HepG2 (cell line): ENCODE data around the gene TSEN54. TPM values are rescaled to one million over a fixed set of nuclear protein-coding genes. Genes with fewer than 3 reads are reported as not detected.

Source experiments
- ATF7 ChIP-seq, 2 experiments: fragments of 450-650 bp in 1 of 2; sonication (generic) in 1 of 2; formaldehyde crosslinking in 1 of 2; IDR thresholded peaks; 2 replicates each; pipeline versions ENCODE4 v1.4.0 to v1.6.1; 2016 to 2020; ENCODE audit warnings: antibody characterized with exemption in 1 of 2, mild to moderate bottlenecking in 1 of 2, missing genetic modification reagents in 1 of 2
- EEA1 ChIP-seq: sonication (generic); formaldehyde crosslinking; IDR thresholded peaks from 2 replicates; pipeline ENCODE4 v1.5.1; 2020; ENCODE audit warnings: mild to moderate bottlenecking, missing genetic modification reagents, borderline replicate concordance
- ELF4 ChIP-seq: sonication (generic); formaldehyde crosslinking; IDR thresholded peaks from 2 replicates; pipeline ENCODE4 v1.5.0; 2020; ENCODE audit warnings: missing genetic modification reagents, mild to moderate bottlenecking, moderate library complexity, borderline replicate concordance
- FOXM1 ChIP-seq: sonication (generic); formaldehyde crosslinking; IDR thresholded peaks from 2 replicates; pipeline ENCODE4 v1.5.0; 2020; ENCODE audit warnings: missing genetic modification reagents
- SP4 ChIP-seq: sonication (generic); formaldehyde crosslinking; IDR thresholded peaks from 2 replicates; pipeline ENCODE4 v1.8.1; 2023; ENCODE audit warnings: mild to moderate bottlenecking, missing genetic modification reagents
- TP53 ChIP-seq: sonication (generic); formaldehyde crosslinking; conservative IDR thresholded peaks from 2 replicates; pipeline ENCODE4 v1.4.0; 2020; ENCODE audit warnings: missing genetic modification reagents
- ZBTB20 ChIP-seq: sonication (generic); formaldehyde crosslinking; IDR thresholded peaks from 2 replicates; pipeline ENCODE4 v1.8.1; 2023; ENCODE audit warnings: missing genetic modification reagents, low read depth, mild to moderate bottlenecking, borderline replicate concordance
- ZFY ChIP-seq: sonication (generic); formaldehyde crosslinking; IDR thresholded peaks from 2 replicates; pipeline ENCODE4 v1.4.0; 2020; ENCODE audit warnings: missing genetic modification reagents
- ZNF12 ChIP-seq: sonication (generic); formaldehyde crosslinking; IDR thresholded peaks from 2 replicates; pipeline ENCODE4 v1.5.0; 2020; ENCODE audit warnings: missing genetic modification reagents
- polyA plus RNA-seq, 8 experiments: library from polyadenylated mRNA; depleted of rRNA in 3 of 8; stranded (reverse) in 7 of 8; unstranded in 1 of 8; fragments of >200 nt; fragmentation: Illumina TruSeq in 4 of 8; extraction: Trizol in 4 of 8; gene quantifications; 2 replicates each; pipeline versions ENCODE4 v1.2.1 to v1.2.3, GENCODE V29; 2011 to 2016; ENCODE audit warnings: low read depth in 4 of 8, missing spikeins in 1 of 8, mixed read lengths in 1 of 8; ENCODE audit not compliant: insufficient read depth in 1 of 8
- total RNA-seq, 5 experiments: library from RNA; depleted of rRNA; stranded (reverse); fragments of >200 nt; fragmentation: Illumina TruSeq; extraction: Trizol; gene quantifications; 2 replicates each; pipeline ENCODE4 v1.2.3, GENCODE V29; 2016; ENCODE audit warnings: low read depth in 1 of 5
- TF ChIP-seq, protein P1 (sequence below): sonication (generic); formaldehyde crosslinking; IDR thresholded peaks from 2 replicates; pipeline ENCODE4 v1.8.0; 2022; ENCODE audit warnings: mild to moderate bottlenecking, missing genetic modification reagents
- TF ChIP-seq, protein P2 (sequence below), 2 experiments: sonication (generic) in 1 of 2; formaldehyde crosslinking in 1 of 2; IDR thresholded peaks; 2 replicates each; pipeline versions ENCODE4 v1.4.0 to v1.6.1; 2016 to 2020; ENCODE audit warnings: borderline replicate concordance in 1 of 2, low read depth in 1 of 2, mild to moderate bottlenecking in 1 of 2, missing genetic modification reagents in 1 of 2
- TF ChIP-seq, protein P3 (sequence below): sonication (generic); formaldehyde crosslinking; IDR thresholded peaks from 2 replicates; pipeline ENCODE4 v1.4.0; 2020; ENCODE audit warnings: mild to moderate bottlenecking, missing genetic modification reagents
- TF ChIP-seq, protein P4 (sequence below): sonication (generic); formaldehyde crosslinking; IDR thresholded peaks from 2 replicates; pipeline ENCODE4 v1.4.0; 2020; ENCODE audit warnings: missing genetic modification reagents

TSEN54 gene
- total and polyA plus RNA-seq, 2 of the 13 experiments (the other 11 are each of a cell fraction or from before 2014, with no cell fraction given): 62.9 to 63.3 TPM

DNA sequence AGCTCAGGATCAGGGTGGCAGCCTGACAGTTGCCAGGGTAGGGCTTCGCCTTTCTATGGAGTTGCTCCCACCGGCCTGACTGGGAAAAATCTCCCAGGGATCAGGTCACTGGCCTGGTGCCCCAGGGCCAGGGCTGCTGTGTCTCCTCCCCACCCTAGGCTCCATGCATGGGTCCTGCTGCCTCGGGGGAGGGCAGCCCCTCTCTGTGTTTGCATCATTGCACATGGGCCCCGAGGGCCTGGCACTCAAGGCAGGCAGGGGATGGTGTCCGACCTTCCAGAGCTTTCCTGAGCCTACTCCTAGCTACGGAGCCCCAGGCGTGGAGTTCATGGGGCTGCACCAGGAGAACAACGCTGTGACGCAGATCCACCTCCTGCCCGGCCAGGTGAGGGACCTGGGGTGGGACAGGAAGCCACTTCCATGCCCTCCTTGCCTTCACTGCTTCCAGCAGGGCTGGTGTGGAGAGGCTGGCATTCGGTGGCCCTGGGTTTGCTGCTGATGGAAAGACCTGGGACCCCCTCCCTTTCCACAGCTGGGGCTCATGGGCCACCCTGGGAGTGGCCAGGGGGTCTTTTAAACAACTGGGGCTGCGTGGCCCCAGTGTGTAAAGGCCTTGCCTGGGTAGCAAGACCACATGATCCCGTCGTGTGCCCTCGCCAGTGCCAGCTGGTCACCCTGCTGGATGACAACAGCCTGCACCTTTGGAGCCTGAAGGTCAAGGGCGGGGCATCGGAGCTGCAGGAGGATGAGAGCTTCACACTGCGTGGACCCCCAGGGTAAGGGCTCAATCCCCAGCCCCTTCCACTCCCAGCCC lies 41.7 kb downstream of the TSEN54 start (continued):
- TF ChIP-seq, protein P1, sequence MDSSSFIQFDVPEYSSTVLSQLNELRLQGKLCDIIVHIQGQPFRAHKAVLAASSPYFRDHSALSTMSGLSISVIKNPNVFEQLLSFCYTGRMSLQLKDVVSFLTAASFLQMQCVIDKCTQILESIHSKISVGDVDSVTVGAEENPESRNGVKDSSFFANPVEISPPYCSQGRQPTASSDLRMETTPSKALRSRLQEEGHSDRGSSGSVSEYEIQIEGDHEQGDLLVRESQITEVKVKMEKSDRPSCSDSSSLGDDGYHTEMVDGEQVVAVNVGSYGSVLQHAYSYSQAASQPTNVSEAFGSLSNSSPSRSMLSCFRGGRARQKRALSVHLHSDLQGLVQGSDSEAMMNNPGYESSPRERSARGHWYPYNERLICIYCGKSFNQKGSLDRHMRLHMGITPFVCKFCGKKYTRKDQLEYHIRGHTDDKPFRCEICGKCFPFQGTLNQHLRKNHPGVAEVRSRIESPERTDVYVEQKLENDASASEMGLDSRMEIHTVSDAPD (CRISPR knock-in tag): peak; percentile 28; the same call in 1 of the 2 replicates
- TF ChIP-seq ATF7 (IDR thresholded peaks at IDR 0.05) (no peak), ATF7 (CRISPR knock-in tag; IDR thresholded peaks at IDR 0.05) (0 out of 2 replicates have a peak, but pooled peaks have one; percentile 21), ELF4 (no peak), SP4 (CRISPR knock-in tag) (peak; percentile 10; the same call in 1 of the 2 replicates), TP53 (CRISPR knock-in tag) (0 out of 2 replicates have a peak, but pooled peaks have one; percentile 9), ZNF12 (0 out of 2 replicates have a peak, but pooled peaks have one; percentile 2), ZBTB20 (CRISPR knock-in tag) (0 out of 2 replicates have a peak, but pooled peaks have one; percentile 47), ZFY (0 out of 2 replicates have a peak, but pooled peaks have one; percentile 24), FOXM1 (CRISPR knock-in tag) (no peak), EEA1 (no peak)
- TF ChIP-seq, protein P2, sequence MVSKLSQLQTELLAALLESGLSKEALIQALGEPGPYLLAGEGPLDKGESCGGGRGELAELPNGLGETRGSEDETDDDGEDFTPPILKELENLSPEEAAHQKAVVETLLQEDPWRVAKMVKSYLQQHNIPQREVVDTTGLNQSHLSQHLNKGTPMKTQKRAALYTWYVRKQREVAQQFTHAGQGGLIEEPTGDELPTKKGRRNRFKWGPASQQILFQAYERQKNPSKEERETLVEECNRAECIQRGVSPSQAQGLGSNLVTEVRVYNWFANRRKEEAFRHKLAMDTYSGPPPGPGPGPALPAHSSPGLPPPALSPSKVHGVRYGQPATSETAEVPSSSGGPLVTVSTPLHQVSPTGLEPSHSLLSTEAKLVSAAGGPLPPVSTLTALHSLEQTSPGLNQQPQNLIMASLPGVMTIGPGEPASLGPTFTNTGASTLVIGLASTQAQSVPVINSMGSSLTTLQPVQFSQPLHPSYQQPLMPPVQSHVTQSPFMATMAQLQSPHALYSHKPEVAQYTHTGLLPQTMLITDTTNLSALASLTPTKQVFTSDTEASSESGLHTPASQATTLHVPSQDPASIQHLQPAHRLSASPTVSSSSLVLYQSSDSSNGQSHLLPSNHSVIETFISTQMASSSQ (IDR thresholded peaks at IDR 0.05; ENCODE audit: low read depth): no peak
- TF ChIP-seq, protein P2 (CRISPR knock-in tag; IDR thresholded peaks at IDR 0.05; ENCODE audit: borderline replicate concordance): peak; percentile 89
- TF ChIP-seq, protein P3, sequence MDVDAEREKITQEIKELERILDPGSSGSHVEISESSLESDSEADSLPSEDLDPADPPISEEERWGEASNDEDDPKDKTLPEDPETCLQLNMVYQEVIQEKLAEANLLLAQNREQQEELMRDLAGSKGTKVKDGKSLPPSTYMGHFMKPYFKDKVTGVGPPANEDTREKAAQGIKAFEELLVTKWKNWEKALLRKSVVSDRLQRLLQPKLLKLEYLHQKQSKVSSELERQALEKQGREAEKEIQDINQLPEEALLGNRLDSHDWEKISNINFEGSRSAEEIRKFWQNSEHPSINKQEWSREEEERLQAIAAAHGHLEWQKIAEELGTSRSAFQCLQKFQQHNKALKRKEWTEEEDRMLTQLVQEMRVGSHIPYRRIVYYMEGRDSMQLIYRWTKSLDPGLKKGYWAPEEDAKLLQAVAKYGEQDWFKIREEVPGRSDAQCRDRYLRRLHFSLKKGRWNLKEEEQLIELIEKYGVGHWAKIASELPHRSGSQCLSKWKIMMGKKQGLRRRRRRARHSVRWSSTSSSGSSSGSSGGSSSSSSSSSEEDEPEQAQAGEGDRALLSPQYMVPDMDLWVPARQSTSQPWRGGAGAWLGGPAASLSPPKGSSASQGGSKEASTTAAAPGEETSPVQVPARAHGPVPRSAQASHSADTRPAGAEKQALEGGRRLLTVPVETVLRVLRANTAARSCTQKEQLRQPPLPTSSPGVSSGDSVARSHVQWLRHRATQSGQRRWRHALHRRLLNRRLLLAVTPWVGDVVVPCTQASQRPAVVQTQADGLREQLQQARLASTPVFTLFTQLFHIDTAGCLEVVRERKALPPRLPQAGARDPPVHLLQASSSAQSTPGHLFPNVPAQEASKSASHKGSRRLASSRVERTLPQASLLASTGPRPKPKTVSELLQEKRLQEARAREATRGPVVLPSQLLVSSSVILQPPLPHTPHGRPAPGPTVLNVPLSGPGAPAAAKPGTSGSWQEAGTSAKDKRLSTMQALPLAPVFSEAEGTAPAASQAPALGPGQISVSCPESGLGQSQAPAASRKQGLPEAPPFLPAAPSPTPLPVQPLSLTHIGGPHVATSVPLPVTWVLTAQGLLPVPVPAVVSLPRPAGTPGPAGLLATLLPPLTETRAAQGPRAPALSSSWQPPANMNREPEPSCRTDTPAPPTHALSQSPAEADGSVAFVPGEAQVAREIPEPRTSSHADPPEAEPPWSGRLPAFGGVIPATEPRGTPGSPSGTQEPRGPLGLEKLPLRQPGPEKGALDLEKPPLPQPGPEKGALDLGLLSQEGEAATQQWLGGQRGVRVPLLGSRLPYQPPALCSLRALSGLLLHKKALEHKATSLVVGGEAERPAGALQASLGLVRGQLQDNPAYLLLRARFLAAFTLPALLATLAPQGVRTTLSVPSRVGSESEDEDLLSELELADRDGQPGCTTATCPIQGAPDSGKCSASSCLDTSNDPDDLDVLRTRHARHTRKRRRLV (CRISPR knock-in tag): peak; percentile 20; the same call in 1 of the 2 replicates
- TF ChIP-seq, protein P4, sequence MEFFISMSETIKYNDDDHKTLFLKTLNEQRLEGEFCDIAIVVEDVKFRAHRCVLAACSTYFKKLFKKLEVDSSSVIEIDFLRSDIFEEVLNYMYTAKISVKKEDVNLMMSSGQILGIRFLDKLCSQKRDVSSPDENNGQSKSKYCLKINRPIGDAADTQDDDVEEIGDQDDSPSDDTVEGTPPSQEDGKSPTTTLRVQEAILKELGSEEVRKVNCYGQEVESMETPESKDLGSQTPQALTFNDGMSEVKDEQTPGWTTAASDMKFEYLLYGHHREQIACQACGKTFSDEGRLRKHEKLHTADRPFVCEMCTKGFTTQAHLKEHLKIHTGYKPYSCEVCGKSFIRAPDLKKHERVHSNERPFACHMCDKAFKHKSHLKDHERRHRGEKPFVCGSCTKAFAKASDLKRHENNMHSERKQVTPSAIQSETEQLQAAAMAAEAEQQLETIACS: no peak
